ENCODE results near the gene SPRY4. TPM values are rescaled to one million over a fixed set of nuclear protein-coding genes. Genes with fewer than 3 reads are reported as not detected.

Gene SPRY4
- total and polyA plus RNA-seq, 2 of the 4 experiments (the other 2 are of a cell fraction), result 8.4 to 21.0 TPM

DNA sequence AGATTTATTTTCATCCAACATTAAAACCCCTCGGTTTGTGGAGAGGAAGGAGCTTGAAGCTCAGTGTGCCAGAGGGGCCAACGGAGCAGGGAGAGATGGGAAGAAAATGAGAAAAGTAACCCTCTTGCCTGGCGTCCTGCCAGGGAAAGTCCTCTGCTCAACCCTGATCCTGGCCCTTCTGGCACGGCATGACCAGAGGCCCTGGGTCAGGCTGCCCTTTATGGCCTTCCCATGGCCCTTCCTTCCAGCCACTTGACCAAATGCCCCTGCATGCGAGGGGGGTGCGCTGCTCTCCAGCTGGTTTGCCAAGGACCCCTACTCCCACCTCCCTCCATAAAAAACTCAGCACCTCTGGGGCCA, 43.8 kb downstream of the SPRY4 start:
- H3K4me1 ChIP-seq (ENCODE audit: control insufficient read depth, insufficient read depth, low read length), result peaks cover 4% of the 10 kb centered on the region; the same call in 1 of the 2 replicates
- CTCF ChIA-PET, result no interaction called here
- no peak overlapping the region for H2BK15ac ChIP-seq (ENCODE audit: low read depth, low read length)
- DNase-seq (no peak), ATAC-seq (ENCODE audit: low read depth) (no peak)
- intact Hi-C loops (cut with micrococcal nuclease), result no loop called here
- no peak overlapping the region for H3K18ac ChIP-seq (ENCODE audit: low read depth, low read length)
- BruUV-seq (replicated peaks), result no TSS peak
- no peak overlapping the region for H2BK5ac ChIP-seq (ENCODE audit: low read depth, low read length, poor library complexity, severe bottlenecking)
- no peak overlapping the region for H3K14ac ChIP-seq (replicated peaks; ENCODE audit: low read depth, low read length)
- no peaks in the 10 kb centered on the region for H3K27me3 ChIP-seq (ENCODE audit: control insufficient read depth, insufficient read depth, low read length)
- no peaks in the 10 kb centered on the region for H3K36me3 ChIP-seq (ENCODE audit: control insufficient read depth, insufficient read depth, low read length)
- no peak overlapping the region for H3K23ac ChIP-seq (ENCODE audit: low read depth, low read length)
- no peak overlapping the region for H4K8ac ChIP-seq (ENCODE audit: low read depth in 2 of 2, low read length in 2 of 2)
- H3K9me3 ChIP-seq (ENCODE audit: control insufficient read depth, insufficient read depth, low read length), result no peaks in the 10 kb centered on the region
- dilution Hi-C loops (cut with HindIII; ENCODE audit: low sequenced_read_pairs, unreplicated experiment), result no loop called here
- TF ChIP-seq RFX5 (IDR thresholded peaks at IDR 0.05; ENCODE audit: low read depth, low read length) (no peak), FOS (IDR thresholded peaks at IDR 0.05; ENCODE audit: low read depth, low read length) (no peak), MAFK (IDR thresholded peaks at IDR 0.05; ENCODE audit: low read depth, low read length) (no peak), POLR2A (IDR thresholded peaks at IDR 0.05; ENCODE audit: low read depth, low read length) (no peak), NFE2L2 (IDR thresholded peaks at IDR 0.05; ENCODE audit: low read depth, low read length) (no peak), SMC3 (IDR thresholded peaks at IDR 0.05; ENCODE audit: low read depth, low read length) (no peak), RAD21 (IDR thresholded peaks at IDR 0.05; ENCODE audit: low read length) (no peak), BHLHE40 (IDR thresholded peaks at IDR 0.05; ENCODE audit: low read depth, low read length) (no peak), MAZ (IDR thresholded peaks at IDR 0.05; ENCODE audit: borderline replicate concordance, low read depth, low read length) (no peak), MXI1 (IDR thresholded peaks at IDR 0.05; ENCODE audit: borderline replicate concordance, low read depth, low read length) (no peak), CHD1 (IDR thresholded peaks at IDR 0.05; ENCODE audit: low read depth, low read length) (no peak), RCOR1 (IDR thresholded peaks at IDR 0.05; ENCODE audit: insufficient replicate concordance, low read length) (no peak), CEBPB (IDR thresholded peaks at IDR 0.05; ENCODE audit: low read depth, low read length) (no peak)
- TF ChIP-seq, protein P1, sequence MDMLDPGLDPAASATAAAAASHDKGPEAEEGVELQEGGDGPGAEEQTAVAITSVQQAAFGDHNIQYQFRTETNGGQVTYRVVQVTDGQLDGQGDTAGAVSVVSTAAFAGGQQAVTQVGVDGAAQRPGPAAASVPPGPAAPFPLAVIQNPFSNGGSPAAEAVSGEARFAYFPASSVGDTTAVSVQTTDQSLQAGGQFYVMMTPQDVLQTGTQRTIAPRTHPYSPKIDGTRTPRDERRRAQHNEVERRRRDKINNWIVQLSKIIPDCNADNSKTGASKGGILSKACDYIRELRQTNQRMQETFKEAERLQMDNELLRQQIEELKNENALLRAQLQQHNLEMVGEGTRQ (IDR thresholded peaks at IDR 0.05; ENCODE audit: low read depth, low read length), result no peak
- TF ChIP-seq, protein P2, sequence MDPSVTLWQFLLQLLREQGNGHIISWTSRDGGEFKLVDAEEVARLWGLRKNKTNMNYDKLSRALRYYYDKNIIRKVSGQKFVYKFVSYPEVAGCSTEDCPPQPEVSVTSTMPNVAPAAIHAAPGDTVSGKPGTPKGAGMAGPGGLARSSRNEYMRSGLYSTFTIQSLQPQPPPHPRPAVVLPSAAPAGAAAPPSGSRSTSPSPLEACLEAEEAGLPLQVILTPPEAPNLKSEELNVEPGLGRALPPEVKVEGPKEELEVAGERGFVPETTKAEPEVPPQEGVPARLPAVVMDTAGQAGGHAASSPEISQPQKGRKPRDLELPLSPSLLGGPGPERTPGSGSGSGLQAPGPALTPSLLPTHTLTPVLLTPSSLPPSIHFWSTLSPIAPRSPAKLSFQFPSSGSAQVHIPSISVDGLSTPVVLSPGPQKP (IDR thresholded peaks at IDR 0.05; ENCODE audit: borderline replicate concordance, low read depth, low read length), result no peak
- TF ChIP-seq, protein P3, sequence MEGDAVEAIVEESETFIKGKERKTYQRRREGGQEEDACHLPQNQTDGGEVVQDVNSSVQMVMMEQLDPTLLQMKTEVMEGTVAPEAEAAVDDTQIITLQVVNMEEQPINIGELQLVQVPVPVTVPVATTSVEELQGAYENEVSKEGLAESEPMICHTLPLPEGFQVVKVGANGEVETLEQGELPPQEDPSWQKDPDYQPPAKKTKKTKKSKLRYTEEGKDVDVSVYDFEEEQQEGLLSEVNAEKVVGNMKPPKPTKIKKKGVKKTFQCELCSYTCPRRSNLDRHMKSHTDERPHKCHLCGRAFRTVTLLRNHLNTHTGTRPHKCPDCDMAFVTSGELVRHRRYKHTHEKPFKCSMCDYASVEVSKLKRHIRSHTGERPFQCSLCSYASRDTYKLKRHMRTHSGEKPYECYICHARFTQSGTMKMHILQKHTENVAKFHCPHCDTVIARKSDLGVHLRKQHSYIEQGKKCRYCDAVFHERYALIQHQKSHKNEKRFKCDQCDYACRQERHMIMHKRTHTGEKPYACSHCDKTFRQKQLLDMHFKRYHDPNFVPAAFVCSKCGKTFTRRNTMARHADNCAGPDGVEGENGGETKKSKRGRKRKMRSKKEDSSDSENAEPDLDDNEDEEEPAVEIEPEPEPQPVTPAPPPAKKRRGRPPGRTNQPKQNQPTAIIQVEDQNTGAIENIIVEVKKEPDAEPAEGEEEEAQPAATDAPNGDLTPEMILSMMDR (conservative IDR thresholded peaks at IDR 0.05; ENCODE audit: low read depth, low read length), result no peak
- POLR2A ChIA-PET (ENCODE audit: unreplicated experiment), result no interaction called here
- no peak overlapping the region for H3K56ac ChIP-seq (ENCODE audit: extremely low read depth, insufficient read depth, low read length)
- H2AK9ac ChIP-seq (replicated peaks; ENCODE audit: low read depth, low read length, poor library complexity), result no peak overlapping the region
- no peak overlapping the region for H3K4ac ChIP-seq (ENCODE audit: low read depth, low read length)
- H4K91ac ChIP-seq (ENCODE audit: insufficient read depth, low read depth, low read length), result no peak overlapping the region
- peaks cover 0 to 11% of the 10 kb centered on the region in 2 experiments; a peak in 2 of 4 replicates for H3K79me1 ChIP-seq (ENCODE audit: low read depth in 1 of 2, low read length in 2 of 2)
- no peaks in the 10 kb centered on the region for H4K20me1 ChIP-seq (ENCODE audit: insufficient read depth, low read length)
- H2AK5ac ChIP-seq (ENCODE audit: low read depth, low read length), result no peak overlapping the region
- no peak overlapping the region for H2BK120ac ChIP-seq (ENCODE audit: low read depth, low read length)
- in situ Hi-C loops (cut with MboI; ENCODE audit: low sequenced_read_pairs), result no loop called here
- no peak overlapping the region for H3K4me3 ChIP-seq (ENCODE audit: insufficient read depth, low read depth, low read length)
- H2BK20ac ChIP-seq (ENCODE audit: low read depth, low read length), result no peak overlapping the region
- no peak overlapping the region for H3K27ac ChIP-seq (ENCODE audit: insufficient read depth, low read length)
- H3K4me2 ChIP-seq (ENCODE audit: low read depth, low read length), result no peak overlapping the region
- no peak overlapping the region for H4K5ac ChIP-seq (ENCODE audit: low read depth, low read length)
- H3K9ac ChIP-seq (ENCODE audit: low read depth, low read length), result no peak overlapping the region
- H2AFZ ChIP-seq (replicated peaks; ENCODE audit: low read length, poor library complexity), result no peak overlapping the region
- WGBS, 2 experiments (ENCODE audit: extremely low coverage in 2 of 2, insufficient read length in 1 of 2), result 73% methylated on average over 3 of the region's 6 CpGs; no CpG with 5 or more reads in 1 of the 2 experiments
- peaks cover 8% of the 10 kb centered on the region; the same call in 1 of the 2 replicates for H3K9me1 ChIP-seq (ENCODE audit: insufficient read depth, low read length)

Measured in IMR-90 (cell line).